ENCODE data around the gene CHML.

Gene CHML

DNA sequence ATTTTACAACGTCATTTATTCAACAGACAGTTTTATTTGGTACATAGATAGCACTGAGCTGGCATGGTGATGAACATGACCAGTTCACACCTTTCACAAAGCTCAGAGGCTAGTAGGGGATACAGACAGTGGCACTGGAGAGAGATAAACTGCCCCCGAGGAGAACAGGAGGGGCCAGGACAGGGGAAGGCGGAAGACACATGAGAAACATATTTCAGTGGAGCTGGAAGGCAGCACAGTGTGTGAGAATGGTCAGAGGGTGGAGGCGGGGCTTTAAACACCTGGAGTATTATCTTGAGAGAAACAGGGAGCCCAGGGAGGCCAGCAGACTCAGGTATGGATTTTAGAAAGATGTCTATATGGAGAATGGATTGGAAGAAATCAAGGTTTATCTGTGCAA lies 49.5 kb downstream of the CHML start:
- no peak for DNase-seq (ENCODE audit: low spot score)

Data from NAMALWA (cell line).